Measurements from ENCODE around the gene RNU1-3. TPM values are rescaled to one million over a fixed set of nuclear protein-coding genes. Genes with fewer than 3 reads are reported as not detected.
"Not testable (repeated sequence)": the region's sequence is repeated elsewhere in the genome, so short reads cannot be mapped to it uniquely, and the experiment has no call there.

The RNU1-3 gene
- total and polyA plus RNA-seq, 2 of the 8 experiments (the other 6 are each of a cell fraction or from before 2014, with no cell fraction given) = 145 to 1,303 TPM

- H2BK120ac ChIP-seq (replicated peaks; ENCODE audit: low read depth, low read length); H3K27me3 ChIP-seq (replicated peaks in 1 of 4; ENCODE audit: control insufficient read depth in 3 of 4, extremely low read depth in 1 of 4, insufficient read depth in 3 of 4, low read length in 3 of 4); H4K20me1 ChIP-seq (replicated peaks in 1 of 2; ENCODE audit: control insufficient read depth in 1 of 2, insufficient read depth in 2 of 2, low read length in 2 of 2); POLR2A ChIA-PET (ENCODE audit: partially characterized antibody); H3K23me2 ChIP-seq (ENCODE audit: low read depth, low read length); H3K79me2 ChIP-seq (ENCODE audit: control insufficient read depth in 1 of 2, insufficient read depth in 2 of 2, low read length in 2 of 2); H3K4me3 ChIP-seq (ENCODE audit: extremely low read depth in 1 of 4, insufficient read depth in 2 of 4, low read depth in 3 of 4, low read length in 4 of 4); H4K8ac ChIP-seq (ENCODE audit: extremely low read depth, insufficient read depth, low read length); H2AK5ac ChIP-seq (ENCODE audit: low read depth, low read length); H3K27ac ChIP-seq (ENCODE audit: low read depth, low read length); H3K4me1 ChIP-seq (replicated peaks in 1 of 4; ENCODE audit: control insufficient read depth in 3 of 4, insufficient read depth in 4 of 4, low read length in 3 of 4); H3K4ac ChIP-seq (replicated peaks; ENCODE audit: insufficient read length, low read depth, low read length); H3K14ac ChIP-seq (ENCODE audit: insufficient read length); H3K23ac ChIP-seq (ENCODE audit: insufficient read length); H2AFZ ChIP-seq (ENCODE audit: low read length); H4K5ac ChIP-seq (ENCODE audit: insufficient read length, low read depth, low read length); H2BK5ac ChIP-seq (ENCODE audit: low read depth, low read length); H3K79me1 ChIP-seq (ENCODE audit: low read depth, low read length); H2BK20ac ChIP-seq (ENCODE audit: low read length); H3K56ac ChIP-seq (replicated peaks; ENCODE audit: insufficient read length, low read depth, low read length); H3K9me3 ChIP-seq (ENCODE audit: insufficient read depth in 2 of 2, low read depth in 1 of 2, low read length in 1 of 2); H3K18ac ChIP-seq (ENCODE audit: extremely low read depth, low read length); H4K91ac ChIP-seq (replicated peaks; ENCODE audit: insufficient read length, low read length); H2BK12ac ChIP-seq (ENCODE audit: low read depth, low read length); DNase-seq (ENCODE audit: low read depth in 1 of 2, low spot score in 2 of 2); H3K9ac ChIP-seq (replicated peaks in 1 of 4; ENCODE audit: extremely low read depth in 1 of 4, low read depth in 3 of 4, low read length in 3 of 4); H3K4me2 ChIP-seq (ENCODE audit: insufficient read depth in 1 of 2, low read depth in 2 of 2, low read length in 2 of 2); H3K36me3 ChIP-seq (ENCODE audit: control insufficient read depth in 2 of 4, insufficient read depth in 4 of 4, low read length in 3 of 4); H2BK15ac ChIP-seq (ENCODE audit: low read length): not testable (repeated sequence)
- FAIRE-seq = peak; percentile 95
- 30% methylated on average over 1 of the region's 7 CpGs; no CpG with 5 or more reads in 1 of the 2 experiments for WGBS, 2 experiments (ENCODE audit: extremely low coverage in 1 of 2, insufficient coverage in 1 of 2, insufficient read length in 1 of 2, insufficient replicate concordance in 2 of 2, low coverage in 1 of 2, low lambda C conversion rate in 2 of 2, missing lambda C conversion rate in 1 of 2)
- CTCF ChIA-PET (ENCODE audit: partially characterized antibody) = interaction anchor here (0.7 to 29.9 kb wide), 11 partner anchors 5 to 289 kb away, joined by 3 to 723 read pairs (median 5); partner anchors contain the start of gene NBPF1
Observed at GRCh38 chr1:16703141-16703540, 36.4 kb upstream of the RNU1-3 start.

DNA sequence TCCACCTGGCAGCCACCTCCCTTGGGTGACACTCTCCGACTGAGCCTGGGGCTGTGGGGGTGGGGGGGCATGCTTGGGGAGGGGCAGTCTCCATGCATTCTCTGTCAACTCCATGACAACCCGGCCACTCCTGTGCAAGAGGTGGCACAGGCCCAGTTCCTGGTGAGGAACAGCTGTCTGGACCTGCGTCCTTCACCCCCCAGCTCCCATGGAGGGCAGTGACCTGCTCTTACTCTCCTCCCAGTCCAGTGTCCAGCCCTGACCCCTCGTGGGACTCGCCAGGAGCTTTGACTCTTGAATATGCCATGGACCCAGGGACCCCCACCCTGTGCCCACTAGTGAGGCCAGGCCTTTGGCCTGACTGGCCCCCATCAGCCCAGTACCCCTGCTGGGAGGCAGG is 35.5 kb upstream of the RNU1-3 start:
- H3K9me3 ChIP-seq (ENCODE audit: insufficient read depth in 2 of 2, low read depth in 1 of 2, low read length in 1 of 2); H3K9ac ChIP-seq (replicated peaks in 1 of 4; ENCODE audit: extremely low read depth in 1 of 4, low read depth in 3 of 4, low read length in 3 of 4); H4K20me1 ChIP-seq (replicated peaks in 1 of 2; ENCODE audit: control insufficient read depth in 1 of 2, insufficient read depth in 2 of 2, low read length in 2 of 2); H3K4ac ChIP-seq (replicated peaks; ENCODE audit: insufficient read length, low read depth, low read length); H2BK20ac ChIP-seq (ENCODE audit: low read length); H3K79me1 ChIP-seq (ENCODE audit: low read depth, low read length); H3K27ac ChIP-seq (ENCODE audit: low read depth, low read length); H3K36me3 ChIP-seq (ENCODE audit: control insufficient read depth in 2 of 4, insufficient read depth in 4 of 4, low read length in 3 of 4); H2BK15ac ChIP-seq (ENCODE audit: low read length); H4K5ac ChIP-seq (ENCODE audit: insufficient read length, low read depth, low read length); H3K4me2 ChIP-seq (ENCODE audit: insufficient read depth in 1 of 2, low read depth in 2 of 2, low read length in 2 of 2); H3K27me3 ChIP-seq (replicated peaks in 1 of 4; ENCODE audit: control insufficient read depth in 3 of 4, extremely low read depth in 1 of 4, insufficient read depth in 3 of 4, low read length in 3 of 4); H4K8ac ChIP-seq (ENCODE audit: extremely low read depth, insufficient read depth, low read length); H4K91ac ChIP-seq (replicated peaks; ENCODE audit: insufficient read length, low read length); H3K18ac ChIP-seq (ENCODE audit: extremely low read depth, low read length); H2BK120ac ChIP-seq (replicated peaks; ENCODE audit: low read depth, low read length); H2BK5ac ChIP-seq (ENCODE audit: low read depth, low read length); H2BK12ac ChIP-seq (ENCODE audit: low read depth, low read length); H2AFZ ChIP-seq (ENCODE audit: low read length); H3K4me1 ChIP-seq (replicated peaks in 1 of 4; ENCODE audit: control insufficient read depth in 3 of 4, insufficient read depth in 4 of 4, low read length in 3 of 4); H3K23me2 ChIP-seq (ENCODE audit: low read depth, low read length); DNase-seq (ENCODE audit: low read depth in 1 of 2, low spot score in 2 of 2); H3K14ac ChIP-seq (ENCODE audit: insufficient read length); H3K56ac ChIP-seq (replicated peaks; ENCODE audit: insufficient read length, low read depth, low read length); H2AK5ac ChIP-seq (ENCODE audit: low read depth, low read length); FAIRE-seq; H3K23ac ChIP-seq (ENCODE audit: insufficient read length); H3K4me3 ChIP-seq (ENCODE audit: extremely low read depth in 1 of 4, insufficient read depth in 2 of 4, low read depth in 3 of 4, low read length in 4 of 4); H3K79me2 ChIP-seq (ENCODE audit: control insufficient read depth in 1 of 2, insufficient read depth in 2 of 2, low read length in 2 of 2): not testable (repeated sequence)
- no CpG with 5 or more reads among the region's 5 CpGs for WGBS, 2 experiments (ENCODE audit: extremely low coverage in 1 of 2, insufficient coverage in 1 of 2, insufficient read length in 1 of 2, insufficient replicate concordance in 2 of 2, low coverage in 1 of 2, low lambda C conversion rate in 2 of 2, missing lambda C conversion rate in 1 of 2)
- ChIA-PET POLR2A (ENCODE audit: partially characterized antibody) (interaction anchor here (1.1 to 3.4 kb wide), 4 partner anchors 10 to 86 kb away, joined by 4 to 19 read pairs (median 8); no protein-coding TSS in a partner anchor), CTCF (ENCODE audit: partially characterized antibody) (interaction anchor here (0.7 to 29.9 kb wide), 8 partner anchors 4 to 124 kb away, joined by 3 to 723 read pairs (median 5); partner anchors contain the start of gene NBPF1)

Data from H1 (cell line).